ENCODE measurements around the gene PIEZO1.
A peak's percentile ranks its signal among the peaks of the same experiment; 100 is the strongest.
"Not testable (repeated sequence)": the region's sequence is repeated elsewhere in the genome, so short reads cannot be mapped to it uniquely, and the experiment has no call there.

The PIEZO1 gene

GRCh38 chr16:88781140-88782077 is 3.6 kb downstream of the PIEZO1 start:
- DNase-seq (ENCODE audit: low spot score) = no peak

- no peak for DNase-seq (ENCODE audit: low spot score)
Measured at GRCh38 chr16:88780142-88781062, 4.6 kb downstream of the PIEZO1 start.

- no peak for DNase-seq (ENCODE audit: low spot score)
Measured at GRCh38 chr16:88779406-88780141, 5.4 kb downstream of the PIEZO1 start.

GRCh38 chr16:88778541-88779065 is 6.4 kb downstream of the PIEZO1 start:
- no peak for DNase-seq (ENCODE audit: low spot score)

- no peak for DNase-seq (ENCODE audit: low spot score)
Measured at GRCh38 chr16:88778271-88778525, 6.8 kb downstream of the PIEZO1 start.

- no peak for DNase-seq (ENCODE audit: low spot score)
Measured at GRCh38 chr16:88777471-88778270, 7.3 kb downstream of the PIEZO1 start.

- DNase-seq (ENCODE audit: low spot score) = no peak
Measured at GRCh38 chr16:88775825-88776224, 9.2 kb downstream of the PIEZO1 start.

GRCh38 chr16:88774544-88775393 is 10.3 kb downstream of the PIEZO1 start:
- DNase-seq (ENCODE audit: low spot score) = no peak

GRCh38 chr16:88773812-88774291 is 11.2 kb downstream of the PIEZO1 start:
- DNase-seq (ENCODE audit: low spot score) = no peak

- no peak for DNase-seq (ENCODE audit: low spot score)
Measured at GRCh38 chr16:88772871-88773811, 11.9 kb downstream of the PIEZO1 start.

GRCh38 chr16:88771781-88772180 is 13.2 kb downstream of the PIEZO1 start:
- not testable (repeated sequence) for DNase-seq (ENCODE audit: low spot score)

- DNase-seq (ENCODE audit: low spot score) = no peak
Measured at GRCh38 chr16:88771294-88771772, 13.7 kb downstream of the PIEZO1 start.

GRCh38 chr16:88770461-88771293 is 14.3 kb downstream of the PIEZO1 start:
- peak; percentile 89 for DNase-seq (ENCODE audit: low spot score)

- DNase-seq (ENCODE audit: low spot score) = peak; percentile 85
Measured at GRCh38 chr16:88769617-88770460, 15.2 kb downstream of the PIEZO1 start.

GRCh38 chr16:88768071-88768783 is 16.8 kb downstream of the PIEZO1 start:
- DNase-seq (ENCODE audit: low spot score) = no peak

- DNase-seq (ENCODE audit: low spot score) = no peak
Measured at GRCh38 chr16:88767546-88768070, 17.4 kb downstream of the PIEZO1 start.

All from ecto neural progenitor cell (in vitro differentiated cells).